GM06990 (cell line): ENCODE data around the gene RNASEH2A.

Source experiments
- DNase-seq: peaks from one replicate; pipeline ENCODE4 v3.0.0-alpha.2; 2011; ENCODE audit not compliant: insufficient read length; ENCODE audit errors: extremely low read depth
- H3K27me3 ChIP-seq: replicated peaks from 2 replicates; pipeline ENCODE4 v1.6.0; 2011; ENCODE audit warnings: low read length; ENCODE audit not compliant: control insufficient read depth, insufficient read depth
- H3K36me3 ChIP-seq: 2 replicates; pipeline ENCODE4 v1.5.1; 2011; ENCODE audit warnings: low read length; ENCODE audit not compliant: control insufficient read depth, insufficient read depth
- H3K4me3 ChIP-seq: replicated peaks from 2 replicates; pipeline ENCODE4 v1.5.1; 2011; ENCODE audit warnings: low read depth, mild to moderate bottlenecking, control low read depth, low read length
- TF ChIP-seq, protein P1 (sequence below): IDR thresholded peaks from 2 replicates; pipeline ENCODE4 v1.5.1; 2011; ENCODE audit warnings: low read length, control low read depth, mild to moderate bottlenecking, inconsistent platforms; ENCODE audit not compliant: insufficient read depth, poor library complexity, severe bottlenecking

Gene RNASEH2A

DNA sequence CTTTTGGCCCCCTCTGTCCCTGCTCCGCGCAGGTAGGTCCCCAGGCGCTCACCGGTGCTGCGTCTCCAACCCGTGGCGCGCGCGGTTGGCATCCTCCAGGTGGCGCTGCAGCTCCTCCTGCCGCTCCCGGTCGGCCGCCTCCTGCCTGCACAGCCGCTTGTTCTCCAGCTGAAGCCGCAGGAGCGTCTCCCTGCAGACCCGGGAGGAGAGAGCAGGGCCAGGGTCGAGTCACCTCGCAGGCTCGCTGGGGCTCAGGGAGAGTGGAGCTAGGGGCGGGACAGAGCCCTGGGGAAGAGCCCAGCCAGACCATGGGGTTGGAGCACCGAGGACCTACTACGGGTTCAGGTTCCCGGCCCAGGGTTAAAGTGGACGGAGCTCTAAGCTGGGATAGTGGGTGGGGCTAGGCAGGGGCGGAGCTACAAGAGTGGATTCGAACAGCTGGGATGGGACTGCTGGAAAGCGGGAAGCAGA is 40.3 kb upstream of the RNASEH2A start:
- DNase-seq = peak; percentile 80
- TF ChIP-seq, protein P1, sequence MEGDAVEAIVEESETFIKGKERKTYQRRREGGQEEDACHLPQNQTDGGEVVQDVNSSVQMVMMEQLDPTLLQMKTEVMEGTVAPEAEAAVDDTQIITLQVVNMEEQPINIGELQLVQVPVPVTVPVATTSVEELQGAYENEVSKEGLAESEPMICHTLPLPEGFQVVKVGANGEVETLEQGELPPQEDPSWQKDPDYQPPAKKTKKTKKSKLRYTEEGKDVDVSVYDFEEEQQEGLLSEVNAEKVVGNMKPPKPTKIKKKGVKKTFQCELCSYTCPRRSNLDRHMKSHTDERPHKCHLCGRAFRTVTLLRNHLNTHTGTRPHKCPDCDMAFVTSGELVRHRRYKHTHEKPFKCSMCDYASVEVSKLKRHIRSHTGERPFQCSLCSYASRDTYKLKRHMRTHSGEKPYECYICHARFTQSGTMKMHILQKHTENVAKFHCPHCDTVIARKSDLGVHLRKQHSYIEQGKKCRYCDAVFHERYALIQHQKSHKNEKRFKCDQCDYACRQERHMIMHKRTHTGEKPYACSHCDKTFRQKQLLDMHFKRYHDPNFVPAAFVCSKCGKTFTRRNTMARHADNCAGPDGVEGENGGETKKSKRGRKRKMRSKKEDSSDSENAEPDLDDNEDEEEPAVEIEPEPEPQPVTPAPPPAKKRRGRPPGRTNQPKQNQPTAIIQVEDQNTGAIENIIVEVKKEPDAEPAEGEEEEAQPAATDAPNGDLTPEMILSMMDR = peak; percentile 89
- Histone ChIP-seq H3K27me3 (no peaks in the 10 kb centered on the region), H3K4me3 (peak overlapping the region; percentile 43), H3K36me3 (no peaks in the 10 kb centered on the region; the same call in 1 of the 2 replicates)

- TF ChIP-seq, protein P1 = no peak
- Histone ChIP-seq H3K4me3 (no peak overlapping the region), H3K27me3 (no peaks in the 10 kb centered on the region), H3K36me3 (no peaks in the 10 kb centered on the region; the same call in 1 of the 2 replicates)
- no peak for DNase-seq
These were observed 39.2 kb upstream of the RNASEH2A start for GRCh38 chr19:12767150-12767549.

- Histone ChIP-seq H3K27me3 (no peaks in the 10 kb centered on the region), H3K36me3 (no peaks in the 10 kb centered on the region; the same call in 1 of the 2 replicates), H3K4me3 (no peak overlapping the region)
- TF ChIP-seq, protein P1 = no peak
- no peak for DNase-seq
These were observed 38.7 kb upstream of the RNASEH2A start for GRCh38 chr19:12767666-12768065.

DNA sequence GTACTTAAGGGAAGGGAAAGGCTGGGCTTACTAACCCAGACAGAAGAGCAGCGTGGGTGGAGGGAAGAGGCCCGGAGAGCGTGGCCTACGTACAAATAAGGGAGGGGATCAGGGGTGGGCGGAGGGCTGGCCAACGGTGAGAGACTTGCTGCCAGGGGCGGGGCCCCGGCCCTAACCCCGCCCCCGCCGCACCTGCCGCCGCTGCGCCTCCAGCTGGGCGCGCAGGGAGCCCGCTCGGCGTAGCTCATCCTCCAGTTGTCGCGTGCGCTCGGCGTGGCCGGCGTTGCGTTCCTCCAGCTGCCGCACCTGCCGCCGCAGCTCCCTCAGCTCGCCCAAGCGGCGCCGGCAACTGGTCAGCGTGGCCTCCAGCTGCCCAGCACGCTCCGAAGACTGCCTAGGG is 36.7 kb upstream of the RNASEH2A start:
- Histone ChIP-seq H3K4me3 (no peak overlapping the region), H3K36me3 (no peaks in the 10 kb centered on the region), H3K27me3 (no peaks in the 10 kb centered on the region)
- TF ChIP-seq, protein P1 = no peak
- DNase-seq = no peak

DNA sequence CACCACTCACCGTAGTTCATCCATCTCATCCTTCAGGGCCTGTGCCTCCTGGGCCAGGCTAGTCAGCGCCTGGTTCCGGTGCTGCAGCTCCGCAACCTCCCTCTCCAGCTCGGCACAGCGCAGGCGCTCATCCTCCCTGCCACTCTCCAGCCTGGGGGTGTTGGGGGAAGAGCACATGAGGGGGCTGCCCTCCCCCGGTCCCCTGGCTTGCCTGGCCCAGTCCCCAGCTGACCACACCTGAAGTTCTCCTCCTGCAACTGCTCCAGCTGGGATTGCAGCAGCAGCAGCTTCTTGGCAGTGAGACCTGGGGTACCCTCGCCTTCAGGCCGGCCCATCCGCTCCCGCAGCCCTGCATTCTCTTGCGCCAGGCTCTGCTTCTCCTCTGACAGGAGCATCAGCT is 35.5 kb upstream of the RNASEH2A start:
- DNase-seq = no peak
- no peaks in the 10 kb centered on the region for H3K27me3 ChIP-seq
- H3K4me3 ChIP-seq = no peak overlapping the region
- no peaks in the 10 kb centered on the region for H3K36me3 ChIP-seq
- TF ChIP-seq, protein P1 = no peak

- no peaks in the 10 kb centered on the region for H3K27me3 ChIP-seq
- no peaks in the 10 kb centered on the region for H3K36me3 ChIP-seq
- TF ChIP-seq, protein P1 = no peak
- H3K4me3 ChIP-seq = no peak overlapping the region
- no peak for DNase-seq
These were observed 34.1 kb upstream of the RNASEH2A start for GRCh38 chr19:12772323-12772722.
